ENCODE data around the gene ANGPTL4. TPM values are rescaled to one million over a fixed set of nuclear protein-coding genes. Genes with fewer than 3 reads are reported as not detected.

The ANGPTL4 gene
- total and polyA plus RNA-seq, 9 of the 15 experiments (the other 6 are each of a cell fraction or from before 2014, with no cell fraction given) = 0.05 to 0.77 (median 0.22) TPM; not detected in 4

DNA sequence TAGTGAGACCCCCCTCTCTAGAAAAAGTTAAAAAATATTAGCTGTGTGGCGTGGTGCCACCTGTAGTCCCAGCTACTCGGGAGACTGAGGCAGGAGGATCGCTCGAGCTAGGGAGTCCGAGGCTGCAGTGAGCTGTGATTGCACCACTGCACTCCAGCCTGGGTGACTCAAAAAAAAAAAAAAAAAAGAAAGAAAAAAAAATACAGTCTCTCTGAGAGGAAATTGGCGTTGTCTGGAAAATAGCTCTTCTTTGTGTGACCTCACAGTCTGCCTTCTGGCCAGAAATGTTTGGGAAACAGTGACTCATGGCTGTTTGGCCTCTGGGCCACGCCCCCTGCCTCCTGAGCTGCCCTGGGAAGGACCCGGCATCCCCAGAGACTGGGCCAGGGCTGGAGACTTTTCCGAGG lies 59.9 kb downstream of the ANGPTL4 start (continued):
- TF ChIP-seq, protein P1, sequence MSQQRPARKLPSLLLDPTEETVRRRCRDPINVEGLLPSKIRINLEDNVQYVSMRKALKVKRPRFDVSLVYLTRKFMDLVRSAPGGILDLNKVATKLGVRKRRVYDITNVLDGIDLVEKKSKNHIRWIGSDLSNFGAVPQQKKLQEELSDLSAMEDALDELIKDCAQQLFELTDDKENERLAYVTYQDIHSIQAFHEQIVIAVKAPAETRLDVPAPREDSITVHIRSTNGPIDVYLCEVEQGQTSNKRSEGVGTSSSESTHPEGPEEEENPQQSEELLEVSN (IDR thresholded peaks at IDR 0.05; ENCODE audit: borderline replicate concordance in 1 of 2, extremely low read depth in 1 of 2, insufficient read depth in 1 of 2, insufficient read length in 1 of 2, low read depth in 1 of 2, low read length in 1 of 2, poor library complexity in 1 of 2, severe bottlenecking in 1 of 2) = no peak
- TF ChIP-seq ZBTB8A (IDR thresholded peaks at IDR 0.05; ENCODE audit: partially characterized antibody) (no peak), XRCC5 (IDR thresholded peaks at IDR 0.05; ENCODE audit: low read depth, low read length) (no peak), ZNF785 (CRISPR knock-in tag; IDR thresholded peaks at IDR 0.05) (no peak), JUNB (CRISPR knock-in tag; conservative IDR thresholded peaks at IDR 0.05) (peak; percentile 48; the same call in 1 of the 2 replicates), MED1 (CRISPR knock-in tag; IDR thresholded peaks at IDR 0.05; ENCODE audit: borderline replicate concordance) (no peak), FOS (IDR thresholded peaks at IDR 0.05; ENCODE audit: extremely low read depth, insufficient read length) (peak; percentile 54), SRSF3 (IDR thresholded peaks at IDR 0.05; ENCODE audit: insufficient read depth, low read length) (no peak), CREB1 (IDR thresholded peaks at IDR 0.05) (peak; percentile 51), CREB1 (CRISPR knock-in tag; IDR thresholded peaks at IDR 0.05) (peak; percentile 59), MAFK (IDR thresholded peaks at IDR 0.05; ENCODE audit: low read length) (peak; percentile 32; the same call in 1 of the 2 replicates), FOXK2 (conservative IDR thresholded peaks at IDR 0.05 in 1 of 2, IDR thresholded peaks at IDR 0.05 in 1 of 2; ENCODE audit: low read depth in 2 of 2) (peak; percentile 40 to 44; a peak in 1 of 4 replicates), NR2C2 (CRISPR knock-in tag; IDR thresholded peaks at IDR 0.05) (no peak), NR2C2 (tag; IDR thresholded peaks at IDR 0.05) (peak; percentile 59; the same call in 1 of the 2 replicates), JUN (IDR thresholded peaks at IDR 0.05; ENCODE audit: borderline replicate concordance, low read depth, low read length) (peak; percentile 94), JUN (CRISPR knock-in tag; IDR thresholded peaks at IDR 0.05; ENCODE audit: borderline replicate concordance) (0 out of 2 replicates have a peak, but pooled peaks have one; percentile 46), NEUROD1 (IDR thresholded peaks at IDR 0.05; ENCODE audit: borderline replicate concordance, low read depth, low read length, partially characterized antibody) (no peak)
- TF ChIP-seq, protein P2, sequence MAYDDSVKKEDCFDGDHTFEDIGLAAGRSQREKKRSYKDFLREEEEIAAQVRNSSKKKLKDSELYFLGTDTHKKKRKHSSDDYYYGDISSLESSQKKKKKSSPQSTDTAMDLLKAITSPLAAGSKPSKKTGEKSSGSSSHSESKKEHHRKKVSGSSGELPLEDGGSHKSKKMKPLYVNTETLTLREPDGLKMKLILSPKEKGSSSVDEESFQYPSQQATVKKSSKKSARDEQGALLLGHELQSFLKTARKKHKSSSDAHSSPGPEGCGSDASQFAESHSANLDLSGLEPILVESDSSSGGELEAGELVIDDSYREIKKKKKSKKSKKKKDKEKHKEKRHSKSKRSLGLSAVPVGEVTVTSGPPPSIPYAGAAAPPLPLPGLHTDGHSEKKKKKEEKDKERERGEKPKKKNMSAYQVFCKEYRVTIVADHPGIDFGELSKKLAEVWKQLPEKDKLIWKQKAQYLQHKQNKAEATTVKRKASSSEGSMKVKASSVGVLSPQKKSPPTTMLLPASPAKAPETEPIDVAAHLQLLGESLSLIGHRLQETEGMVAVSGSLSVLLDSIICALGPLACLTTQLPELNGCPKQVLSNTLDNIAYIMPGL (CRISPR knock-in tag; IDR thresholded peaks at IDR 0.05) = no peak
- TF ChIP-seq, protein P3, sequence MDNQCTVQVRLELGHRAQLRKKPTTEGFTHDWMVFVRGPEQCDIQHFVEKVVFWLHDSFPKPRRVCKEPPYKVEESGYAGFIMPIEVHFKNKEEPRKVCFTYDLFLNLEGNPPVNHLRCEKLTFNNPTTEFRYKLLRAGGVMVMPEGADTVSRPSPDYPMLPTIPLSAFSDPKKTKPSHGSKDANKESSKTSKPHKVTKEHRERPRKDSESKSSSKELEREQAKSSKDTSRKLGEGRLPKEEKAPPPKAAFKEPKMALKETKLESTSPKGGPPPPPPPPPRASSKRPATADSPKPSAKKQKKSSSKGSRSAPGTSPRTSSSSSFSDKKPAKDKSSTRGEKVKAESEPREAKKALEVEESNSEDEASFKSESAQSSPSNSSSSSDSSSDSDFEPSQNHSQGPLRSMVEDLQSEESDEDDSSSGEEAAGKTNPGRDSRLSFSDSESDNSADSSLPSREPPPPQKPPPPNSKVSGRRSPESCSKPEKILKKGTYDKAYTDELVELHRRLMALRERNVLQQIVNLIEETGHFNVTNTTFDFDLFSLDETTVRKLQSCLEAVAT (IDR thresholded peaks at IDR 0.05) = peak in 1 of 2 experiments; percentile 22; a peak in 1 of 4 replicates
- TF ChIP-seq, protein P4, sequence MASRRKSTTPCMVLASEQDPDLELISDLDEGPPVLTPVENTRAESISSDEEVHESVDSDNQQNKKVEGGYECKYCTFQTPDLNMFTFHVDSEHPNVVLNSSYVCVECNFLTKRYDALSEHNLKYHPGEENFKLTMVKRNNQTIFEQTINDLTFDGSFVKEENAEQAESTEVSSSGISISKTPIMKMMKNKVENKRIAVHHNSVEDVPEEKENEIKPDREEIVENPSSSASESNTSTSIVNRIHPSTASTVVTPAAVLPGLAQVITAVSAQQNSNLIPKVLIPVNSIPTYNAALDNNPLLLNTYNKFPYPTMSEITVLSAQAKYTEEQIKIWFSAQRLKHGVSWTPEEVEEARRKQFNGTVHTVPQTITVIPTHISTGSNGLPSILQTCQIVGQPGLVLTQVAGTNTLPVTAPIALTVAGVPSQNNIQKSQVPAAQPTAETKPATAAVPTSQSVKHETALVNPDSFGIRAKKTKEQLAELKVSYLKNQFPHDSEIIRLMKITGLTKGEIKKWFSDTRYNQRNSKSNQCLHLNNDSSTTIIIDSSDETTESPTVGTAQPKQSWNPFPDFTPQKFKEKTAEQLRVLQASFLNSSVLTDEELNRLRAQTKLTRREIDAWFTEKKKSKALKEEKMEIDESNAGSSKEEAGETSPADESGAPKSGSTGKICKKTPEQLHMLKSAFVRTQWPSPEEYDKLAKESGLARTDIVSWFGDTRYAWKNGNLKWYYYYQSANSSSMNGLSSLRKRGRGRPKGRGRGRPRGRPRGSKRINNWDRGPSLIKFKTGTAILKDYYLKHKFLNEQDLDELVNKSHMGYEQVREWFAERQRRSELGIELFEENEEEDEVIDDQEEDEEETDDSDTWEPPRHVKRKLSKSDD (conservative IDR thresholded peaks at IDR 0.05; ENCODE audit: low read length) = no peak
